HG03442 (cell line): ENCODE results near the gene LRRC7.

ENCODE experiments used
- ATAC-seq: cut with Tn5 transposase; IDR thresholded peaks from one replicate; pipeline ENCODE4 v1.9.1; 2021; ENCODE audit warnings: mild to moderate bottlenecking, moderate library complexity; ENCODE audit not compliant: unreplicated experiment

The LRRC7 gene

GRCh38 chr1:70153739-70154138 is 586.0 kb downstream of the LRRC7 start:
- ATAC-seq = no peak

- no peak for ATAC-seq
Observed at GRCh38 chr1:70156529-70157120, 588.9 kb downstream of the LRRC7 start.

DNA sequence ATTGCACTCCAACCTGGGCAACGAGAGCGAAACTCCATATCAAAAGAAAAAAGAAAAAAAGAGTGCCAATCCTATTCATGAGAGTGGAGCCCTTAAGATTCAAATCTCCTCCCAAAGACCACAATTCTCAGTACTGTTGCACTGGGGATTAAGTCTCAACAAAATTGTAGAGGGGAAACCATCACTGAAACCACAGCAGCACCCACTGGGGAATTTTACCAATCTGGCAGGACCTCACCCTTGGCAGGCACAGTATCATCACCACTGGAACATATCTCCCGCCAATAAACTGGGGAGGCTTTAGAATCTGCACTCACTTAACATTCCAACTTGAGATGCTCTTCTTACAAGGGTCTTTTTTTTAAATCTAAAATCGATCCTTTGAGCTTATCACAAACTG is 596.6 kb downstream of the LRRC7 start:
- no peak for ATAC-seq

- ATAC-seq = no peak
Observed at GRCh38 chr1:70168283-70168682, 600.6 kb downstream of the LRRC7 start.

DNA sequence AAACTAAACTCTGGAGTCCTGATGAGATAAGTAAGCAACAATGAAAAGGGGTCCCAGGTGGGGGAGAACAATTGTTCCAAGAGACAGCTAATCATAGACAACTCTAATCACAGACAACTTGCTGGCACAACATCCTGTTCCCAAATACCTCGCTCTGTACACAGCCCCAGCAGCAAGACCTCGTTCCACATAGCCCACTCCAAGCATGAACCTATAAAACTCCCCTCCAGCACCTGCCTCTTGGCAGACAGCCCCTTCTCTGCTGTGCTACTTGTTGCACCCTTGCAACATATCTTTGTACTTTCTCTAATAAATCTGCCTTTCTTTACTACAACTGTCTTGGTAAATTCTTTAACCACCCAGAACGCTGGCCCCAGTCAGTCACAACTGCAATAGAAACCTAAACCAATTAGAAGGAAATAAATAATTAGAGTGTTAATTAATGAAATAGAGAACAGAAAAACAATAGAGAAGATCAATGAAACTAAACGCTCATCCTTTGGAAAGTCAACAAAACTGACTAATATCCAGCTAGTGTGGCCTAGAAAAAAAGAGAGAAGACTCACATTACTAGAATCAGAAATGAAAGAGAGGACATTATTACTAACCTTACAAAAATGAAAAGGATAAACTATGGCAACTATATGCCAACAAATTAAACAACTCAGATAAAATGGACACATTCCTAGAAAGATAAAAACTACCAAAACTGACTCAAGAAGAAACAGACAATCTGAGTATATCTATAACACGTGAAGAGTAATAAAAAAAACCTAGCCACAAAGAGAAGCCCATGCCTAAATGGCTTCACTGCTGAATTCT is 601.5 kb downstream of the LRRC7 start:
- ATAC-seq = no peak

DNA sequence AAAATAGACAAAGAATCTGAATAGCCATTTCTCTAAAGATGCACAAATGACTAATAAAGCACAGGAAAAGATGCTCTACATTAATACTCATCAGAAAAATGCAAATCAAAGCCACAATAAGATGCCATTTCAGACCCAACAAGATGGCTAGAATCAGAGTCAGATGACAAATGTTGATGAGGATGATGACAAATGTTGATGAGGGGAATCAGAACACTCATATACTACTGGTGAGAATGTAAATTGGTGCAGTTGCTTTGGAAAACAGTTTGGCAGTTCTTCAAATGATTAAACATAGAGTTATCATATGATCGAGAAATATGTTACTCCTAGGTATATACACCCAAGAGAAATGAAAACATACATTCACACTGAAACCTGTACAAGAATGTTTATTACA is 603.8 kb downstream of the LRRC7 start:
- ATAC-seq = no peak
